Suprapubic skin (tissue), 4 donors: ENCODE results near the gene NF1. TPM values are rescaled to one million over a fixed set of nuclear protein-coding genes. Genes with fewer than 3 reads are reported as not detected.
A peak's percentile ranks its signal among the peaks of the same experiment; 100 is the strongest.

Experiments used
- DNase-seq, 2 donors: peaks; one replicate each; pipeline ENCODE4 v3.0.0-alpha.2; 2019; ENCODE audit warnings: low spot score in 2 of 2
- H3K27ac ChIP-seq: fragments of 200-600 bp; sonication (generic); one replicate; pipeline ENCODE4 v1.5.1; 2019
- H3K27me3 ChIP-seq: fragments of 200-600 bp; sonication (generic); one replicate; pipeline ENCODE4 v1.5.1; 2019
- H3K36me3 ChIP-seq: fragments of 200-600 bp; sonication (generic); one replicate; pipeline ENCODE4 v1.5.1; 2019
- H3K4me1 ChIP-seq: fragments of 200-600 bp; sonication (generic); one replicate; pipeline ENCODE4 v1.5.1; 2019
- H3K4me3 ChIP-seq: fragments of 200-600 bp; sonication (generic); one replicate; pipeline ENCODE4 v1.5.1; 2019; ENCODE audit warnings: mild to moderate bottlenecking
- H3K9me3 ChIP-seq: fragments of 200-600 bp; sonication (generic); one replicate; pipeline ENCODE4 v1.5.1; 2019
- EP300 ChIP-seq: sonication (generic); formaldehyde crosslinking; IDR thresholded peaks from one replicate; pipeline ENCODE4 v1.6.1; 2017; ENCODE audit warnings: antibody characterized with exemption
- POLR2A ChIP-seq, 2 donors: fragments of 450-650 bp; IDR thresholded peaks; one replicate each; pipeline ENCODE4 v1.6.1; 2017; ENCODE audit warnings: antibody characterized with exemption in 2 of 2, mild to moderate bottlenecking in 2 of 2, moderate library complexity in 2 of 2
- POLR2AphosphoS5 ChIP-seq, 3 donors: sonication (generic); formaldehyde crosslinking; IDR thresholded peaks; one replicate each; pipeline ENCODE4 v1.6.1; 2017; ENCODE audit warnings: antibody characterized with exemption in 3 of 3
- WGBS: methylation state at CpG from one replicate; pipeline ENCODE4 v1.1.5; 2018; 5-methylcytosine and 5-hydroxymethylcytosine counted together
- total RNA-seq, 4 donors: library from RNA; depleted of rRNA; stranded (reverse); fragments of >200 nt; gene quantifications; one replicate each; pipeline ENCODE4 v1.1.0, GENCODE V29; 2016
- TF ChIP-seq, protein P1 (sequence below), 2 donors: fragments of 200-600 bp in 1 of 2; fragments of 450-650 bp in 1 of 2; sonication (generic) in 1 of 2; IDR thresholded peaks; one replicate each; pipeline ENCODE4 v1.5.1; 2016 to 2019; ENCODE audit warnings: antibody characterized with exemption in 2 of 2, mild to moderate bottlenecking in 1 of 2, moderate library complexity in 1 of 2

NF1 gene
- total RNA-seq, 4 donors from 2014 or later, result 32.3 to 113 (median 45.4) TPM

DNA sequence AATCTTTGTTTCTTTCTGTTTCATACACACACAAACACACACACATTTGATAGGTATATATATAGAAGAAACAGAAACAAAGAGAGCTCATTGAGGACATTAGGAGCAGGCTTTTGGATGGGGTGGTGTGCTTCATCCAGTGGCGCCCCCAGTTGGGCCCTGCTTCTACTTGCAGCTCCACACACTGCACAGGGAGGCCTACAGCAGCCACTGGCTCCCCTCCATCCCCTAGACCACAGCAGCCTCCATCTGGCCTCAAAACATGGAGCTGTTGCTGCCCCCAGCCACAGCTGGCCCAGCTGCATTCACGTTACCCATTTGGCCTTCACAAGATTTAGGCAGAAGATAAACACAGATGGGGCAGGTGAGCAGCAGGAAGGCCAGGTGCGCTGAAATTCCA, 33.1 kb upstream of the NF1 start:
- TF ChIP-seq POLR2A (IDR thresholded peaks at IDR 0.05) (no peak), EP300 (no peak), POLR2AphosphoS5 (IDR thresholded peaks at IDR 0.05) (no peak)
- TF ChIP-seq, protein P1, sequence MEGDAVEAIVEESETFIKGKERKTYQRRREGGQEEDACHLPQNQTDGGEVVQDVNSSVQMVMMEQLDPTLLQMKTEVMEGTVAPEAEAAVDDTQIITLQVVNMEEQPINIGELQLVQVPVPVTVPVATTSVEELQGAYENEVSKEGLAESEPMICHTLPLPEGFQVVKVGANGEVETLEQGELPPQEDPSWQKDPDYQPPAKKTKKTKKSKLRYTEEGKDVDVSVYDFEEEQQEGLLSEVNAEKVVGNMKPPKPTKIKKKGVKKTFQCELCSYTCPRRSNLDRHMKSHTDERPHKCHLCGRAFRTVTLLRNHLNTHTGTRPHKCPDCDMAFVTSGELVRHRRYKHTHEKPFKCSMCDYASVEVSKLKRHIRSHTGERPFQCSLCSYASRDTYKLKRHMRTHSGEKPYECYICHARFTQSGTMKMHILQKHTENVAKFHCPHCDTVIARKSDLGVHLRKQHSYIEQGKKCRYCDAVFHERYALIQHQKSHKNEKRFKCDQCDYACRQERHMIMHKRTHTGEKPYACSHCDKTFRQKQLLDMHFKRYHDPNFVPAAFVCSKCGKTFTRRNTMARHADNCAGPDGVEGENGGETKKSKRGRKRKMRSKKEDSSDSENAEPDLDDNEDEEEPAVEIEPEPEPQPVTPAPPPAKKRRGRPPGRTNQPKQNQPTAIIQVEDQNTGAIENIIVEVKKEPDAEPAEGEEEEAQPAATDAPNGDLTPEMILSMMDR (IDR thresholded peaks at IDR 0.05), result no peak
- DNase-seq, result no peak
- Histone ChIP-seq H3K4me3 (no peak overlapping the region), H3K4me1 (no peaks in the 10 kb centered on the region), H3K9me3 (no peaks in the 10 kb centered on the region), H3K27me3 (no peaks in the 10 kb centered on the region), H3K36me3 (no peaks in the 10 kb centered on the region), H3K27ac (no peak overlapping the region)
- 89% methylated on average over 3 of the region's 3 CpGs for WGBS

- H3K4me1 ChIP-seq, result peaks cover 2% of the 10 kb centered on the region
- no peaks in the 10 kb centered on the region for H3K9me3 ChIP-seq
- TF ChIP-seq EP300 (no peak), POLR2A (IDR thresholded peaks at IDR 0.05) (no peak), POLR2AphosphoS5 (IDR thresholded peaks at IDR 0.05) (no peak)
- TF ChIP-seq, protein P1 (IDR thresholded peaks at IDR 0.05), result no peak
- DNase-seq, result no peak
- H3K27ac ChIP-seq, result no peak overlapping the region
- H3K4me3 ChIP-seq, result no peak overlapping the region
- no peaks in the 10 kb centered on the region for H3K27me3 ChIP-seq
- no peaks in the 10 kb centered on the region for H3K36me3 ChIP-seq
- 100% methylated on average over 3 of the region's 3 CpGs for WGBS
These were observed 32.4 kb upstream of the NF1 start for GRCh38 chr17:31062346-31062745.

GRCh38 chr17:31064707-31065106, 30.1 kb upstream of the NF1 start:
- H3K9me3 ChIP-seq, result no peaks in the 10 kb centered on the region

DNA sequence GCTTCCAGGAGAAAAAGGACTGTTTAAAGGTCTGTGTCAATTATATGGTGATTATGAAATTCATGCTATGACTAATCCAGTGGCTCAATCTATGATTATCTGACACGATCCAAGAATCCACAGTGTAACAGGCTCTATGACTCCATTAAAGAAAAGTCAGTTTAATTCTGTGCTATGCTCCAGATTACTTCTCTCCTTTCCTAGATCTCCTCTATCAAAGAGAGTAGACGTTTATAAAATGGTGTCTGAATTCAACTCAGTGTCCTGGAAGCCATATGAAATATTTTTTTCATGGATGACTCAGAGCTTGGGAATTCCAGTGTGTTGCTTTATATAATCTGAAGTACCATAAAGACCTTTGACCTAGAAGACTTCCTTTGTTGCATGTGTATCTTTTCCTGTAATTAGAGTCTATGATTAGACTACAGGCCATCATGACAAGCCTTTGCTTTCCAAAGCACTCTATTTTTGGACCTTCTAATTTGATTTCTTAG, 27.0 kb upstream of the NF1 start:
- 17% methylated on average over 2 of the region's 2 CpGs for WGBS
- TF ChIP-seq, protein P1 (IDR thresholded peaks at IDR 0.05), result no peak
- TF ChIP-seq POLR2A (IDR thresholded peaks at IDR 0.05) (no peak), POLR2AphosphoS5 (IDR thresholded peaks at IDR 0.05) (no peak), EP300 (no peak)
- Histone ChIP-seq H3K36me3 (no peaks in the 10 kb centered on the region), H3K27me3 (no peaks in the 10 kb centered on the region), H3K27ac (peak overlapping the region; percentile 29), H3K4me3 (no peak overlapping the region), H3K4me1 (peaks cover 21% of the 10 kb centered on the region), H3K9me3 (no peaks in the 10 kb centered on the region)
- no peak for DNase-seq

More at GRCh38 chr17:31064707-31065106, 30.1 kb upstream of the NF1 start:
- Histone ChIP-seq H3K4me1 (peaks cover 15% of the 10 kb centered on the region), H3K27me3 (no peaks in the 10 kb centered on the region), H3K4me3 (no peak overlapping the region), H3K36me3 (no peaks in the 10 kb centered on the region), H3K27ac (no peak overlapping the region)
- DNase-seq, result no peak
- WGBS, result 75% methylated on average over 2 of the region's 2 CpGs
- TF ChIP-seq POLR2AphosphoS5 (IDR thresholded peaks at IDR 0.05) (no peak), POLR2A (IDR thresholded peaks at IDR 0.05) (no peak), EP300 (no peak)
- TF ChIP-seq, protein P1 (IDR thresholded peaks at IDR 0.05), result no peak

DNA sequence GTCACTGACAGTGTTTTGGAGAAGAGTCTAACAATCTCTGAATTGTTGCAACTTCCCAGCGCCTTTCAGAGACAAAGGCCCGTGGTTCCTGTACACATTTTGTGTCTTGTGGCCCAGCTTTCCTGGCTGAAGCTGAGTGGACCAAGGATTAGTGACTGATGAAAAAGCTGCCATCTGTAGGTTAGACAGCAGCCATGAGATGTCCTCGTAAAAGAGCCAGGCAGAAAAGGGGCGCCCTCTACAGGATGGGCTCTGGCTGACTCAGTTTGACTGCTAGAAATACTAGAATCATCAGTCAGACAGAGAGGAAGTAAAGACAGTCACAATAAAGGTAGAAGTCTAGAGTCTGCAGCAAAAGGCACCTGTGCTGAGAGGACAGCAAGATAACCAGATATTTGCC, 26.5 kb upstream of the NF1 start:
- TF ChIP-seq, protein P1 (IDR thresholded peaks at IDR 0.05), result peak in 1 of 2 donors; percentile 12
- TF ChIP-seq POLR2A (IDR thresholded peaks at IDR 0.05), result no peak
- DNase-seq, result no peak

More for the DNA sequence above, 26.5 kb upstream of the NF1 start:
- Histone ChIP-seq H3K9me3 (no peaks in the 10 kb centered on the region), H3K36me3 (no peaks in the 10 kb centered on the region), H3K4me3 (no peak overlapping the region), H3K27me3 (no peaks in the 10 kb centered on the region), H3K4me1 (peaks cover 21% of the 10 kb centered on the region), H3K27ac (no peak overlapping the region)
- 82% methylated on average over 4 of the region's 4 CpGs for WGBS
